ENCODE data around the gene KRT75. TPM values are rescaled to one million over a fixed set of nuclear protein-coding genes. Genes with fewer than 3 reads are reported as not detected.
A peak's percentile ranks its signal among the peaks of the same experiment; 100 is the strongest.

The KRT75 gene
- polyA plus RNA-seq, 2 of the 4 experiments (the other 2 are of a cell fraction), result not detected

DNA sequence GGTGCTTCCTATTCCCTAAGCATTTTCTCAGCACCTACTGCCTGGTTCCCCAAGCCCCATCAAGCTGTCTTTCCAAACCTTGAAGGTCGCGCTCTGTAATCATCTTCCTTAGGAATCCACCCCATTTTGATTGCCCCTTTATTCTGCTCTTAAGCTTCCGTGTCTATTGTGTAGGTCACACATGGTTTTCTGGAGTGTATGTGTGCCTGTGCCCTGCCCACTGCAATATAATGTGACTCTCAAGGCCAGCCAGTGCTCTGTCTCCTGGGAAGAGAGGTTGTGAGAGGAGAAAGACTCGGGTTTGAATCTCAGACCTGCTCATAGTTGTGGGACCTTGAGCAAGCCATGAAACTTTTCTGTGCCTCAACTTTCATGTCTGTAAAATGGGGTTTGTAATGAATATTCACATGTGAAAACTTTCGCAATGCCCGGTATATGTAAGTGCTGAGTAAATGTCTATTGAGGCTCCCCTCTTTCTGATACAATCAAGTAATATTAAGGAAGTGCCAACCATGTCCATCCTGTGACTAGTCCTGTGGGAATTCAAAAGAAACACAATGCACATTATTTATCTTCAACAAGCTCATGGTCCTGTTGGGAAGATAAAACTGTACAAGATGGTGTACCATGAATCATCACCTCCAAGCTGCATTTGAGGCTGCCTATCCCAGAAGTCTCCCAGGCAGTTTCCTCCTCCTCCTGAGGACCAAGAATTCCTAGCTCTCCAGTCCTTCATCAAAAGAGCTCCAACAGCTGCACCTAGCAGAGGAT, 774 bp upstream of the KRT75 start:
- Histone ChIP-seq H3K9me3 (no peaks in the 10 kb centered on the region), H3K4me3 (no peak overlapping the region), H3K4me2 (no peak overlapping the region), H3K27ac (no peak overlapping the region), H3K4me1 (no peaks in the 10 kb centered on the region)
- 82% methylated on average over 6 of the region's 6 CpGs for WGBS (ENCODE audit: missing lambda C conversion rate)
- TF ChIP-seq CEBPB (IDR thresholded peaks at IDR 0.05) (0 out of 4 replicates have a peak, but pooled peaks of 1 of the 2 experiments have one; percentile 15), HOXA7 (CRISPR knock-in tag; IDR thresholded peaks at IDR 0.05) (no peak)
- ATAC-seq (no peak), DNase-seq (ENCODE audit: low read depth in 1 of 2, low spot score in 1 of 2) (no peak), FAIRE-seq (peak; percentile 39)
- ChIA-PET POLR2A (no interaction called here), CTCF (interaction anchor here (0.9 to 1.1 kb wide), 5 partner anchors 13 to 432 kb away, joined by 3 to 4 read pairs (median 3); no protein-coding TSS in a partner anchor)

DNA sequence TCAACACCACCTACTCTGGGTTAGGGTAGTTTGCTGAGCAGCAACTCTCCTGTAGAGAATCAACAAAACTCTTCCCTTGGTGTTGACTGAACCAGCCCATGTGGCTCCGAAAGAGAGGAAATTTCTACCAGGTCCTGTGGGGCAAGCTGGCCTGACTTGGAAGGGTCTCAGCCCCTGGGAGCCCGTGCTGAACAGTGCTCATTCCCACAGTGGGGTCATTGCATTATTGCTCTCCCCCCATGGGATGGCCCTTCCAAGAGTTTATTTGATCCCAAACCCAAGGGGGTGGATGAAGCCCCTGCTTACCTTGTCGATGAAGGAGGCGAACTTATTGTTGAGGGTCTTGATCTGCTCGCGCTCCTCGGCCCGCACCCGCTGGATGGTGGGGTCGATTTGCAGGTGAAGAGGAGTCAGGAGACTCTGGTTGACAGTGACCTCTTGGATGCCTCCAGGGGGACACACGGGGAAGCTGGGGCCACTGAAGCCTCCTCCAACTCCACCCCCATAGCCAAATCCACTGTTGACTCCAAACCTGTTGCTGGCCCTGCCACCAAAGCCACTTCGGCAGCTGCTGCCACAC, 580 bp downstream of the KRT75 start:
- FAIRE-seq (no peak), DNase-seq (ENCODE audit: low read depth in 1 of 2, low spot score in 1 of 2) (no peak), ATAC-seq (no peak)
- WGBS (ENCODE audit: missing lambda C conversion rate), result 77% methylated on average over 11 of the region's 12 CpGs
- ChIA-PET CTCF (interaction anchor here (1.2 to 2.2 kb wide), 2 partner anchors 18 to 60 kb away, joined by 3 to 7 read pairs; no protein-coding TSS in a partner anchor), POLR2A (no interaction called here)
- H3K4me3 ChIP-seq, result no peak overlapping the region
- no peak for TF ChIP-seq ZSCAN20 (CRISPR knock-in tag; IDR thresholded peaks at IDR 0.05)
- TF ChIP-seq ZNF302 (CRISPR knock-in tag; IDR thresholded peaks at IDR 0.05), result no peak
- TF ChIP-seq, protein P1, sequence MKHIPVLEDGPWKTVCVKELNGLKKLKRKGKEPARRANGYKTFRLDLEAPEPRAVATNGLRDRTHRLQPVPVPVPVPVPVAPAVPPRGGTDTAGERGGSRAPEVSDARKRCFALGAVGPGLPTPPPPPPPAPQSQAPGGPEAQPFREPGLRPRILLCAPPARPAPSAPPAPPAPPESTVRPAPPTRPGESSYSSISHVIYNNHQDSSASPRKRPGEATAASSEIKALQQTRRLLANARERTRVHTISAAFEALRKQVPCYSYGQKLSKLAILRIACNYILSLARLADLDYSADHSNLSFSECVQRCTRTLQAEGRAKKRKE (CRISPR knock-in tag; IDR thresholded peaks at IDR 0.05; ENCODE audit: low read depth), result no peak
- TF ChIP-seq, protein P2, sequence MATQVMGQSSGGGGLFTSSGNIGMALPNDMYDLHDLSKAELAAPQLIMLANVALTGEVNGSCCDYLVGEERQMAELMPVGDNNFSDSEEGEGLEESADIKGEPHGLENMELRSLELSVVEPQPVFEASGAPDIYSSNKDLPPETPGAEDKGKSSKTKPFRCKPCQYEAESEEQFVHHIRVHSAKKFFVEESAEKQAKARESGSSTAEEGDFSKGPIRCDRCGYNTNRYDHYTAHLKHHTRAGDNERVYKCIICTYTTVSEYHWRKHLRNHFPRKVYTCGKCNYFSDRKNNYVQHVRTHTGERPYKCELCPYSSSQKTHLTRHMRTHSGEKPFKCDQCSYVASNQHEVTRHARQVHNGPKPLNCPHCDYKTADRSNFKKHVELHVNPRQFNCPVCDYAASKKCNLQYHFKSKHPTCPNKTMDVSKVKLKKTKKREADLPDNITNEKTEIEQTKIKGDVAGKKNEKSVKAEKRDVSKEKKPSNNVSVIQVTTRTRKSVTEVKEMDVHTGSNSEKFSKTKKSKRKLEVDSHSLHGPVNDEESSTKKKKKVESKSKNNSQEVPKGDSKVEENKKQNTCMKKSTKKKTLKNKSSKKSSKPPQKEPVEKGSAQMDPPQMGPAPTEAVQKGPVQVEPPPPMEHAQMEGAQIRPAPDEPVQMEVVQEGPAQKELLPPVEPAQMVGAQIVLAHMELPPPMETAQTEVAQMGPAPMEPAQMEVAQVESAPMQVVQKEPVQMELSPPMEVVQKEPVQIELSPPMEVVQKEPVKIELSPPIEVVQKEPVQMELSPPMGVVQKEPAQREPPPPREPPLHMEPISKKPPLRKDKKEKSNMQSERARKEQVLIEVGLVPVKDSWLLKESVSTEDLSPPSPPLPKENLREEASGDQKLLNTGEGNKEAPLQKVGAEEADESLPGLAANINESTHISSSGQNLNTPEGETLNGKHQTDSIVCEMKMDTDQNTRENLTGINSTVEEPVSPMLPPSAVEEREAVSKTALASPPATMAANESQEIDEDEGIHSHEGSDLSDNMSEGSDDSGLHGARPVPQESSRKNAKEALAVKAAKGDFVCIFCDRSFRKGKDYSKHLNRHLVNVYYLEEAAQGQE (IDR thresholded peaks at IDR 0.05), result no peak
- TF ChIP-seq, protein P3, sequence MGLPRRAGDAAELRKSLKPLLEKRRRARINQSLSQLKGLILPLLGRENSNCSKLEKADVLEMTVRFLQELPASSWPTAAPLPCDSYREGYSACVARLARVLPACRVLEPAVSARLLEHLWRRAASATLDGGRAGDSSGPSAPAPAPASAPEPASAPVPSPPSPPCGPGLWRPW (IDR thresholded peaks at IDR 0.05), result no peak
- TF ChIP-seq, protein P4, sequence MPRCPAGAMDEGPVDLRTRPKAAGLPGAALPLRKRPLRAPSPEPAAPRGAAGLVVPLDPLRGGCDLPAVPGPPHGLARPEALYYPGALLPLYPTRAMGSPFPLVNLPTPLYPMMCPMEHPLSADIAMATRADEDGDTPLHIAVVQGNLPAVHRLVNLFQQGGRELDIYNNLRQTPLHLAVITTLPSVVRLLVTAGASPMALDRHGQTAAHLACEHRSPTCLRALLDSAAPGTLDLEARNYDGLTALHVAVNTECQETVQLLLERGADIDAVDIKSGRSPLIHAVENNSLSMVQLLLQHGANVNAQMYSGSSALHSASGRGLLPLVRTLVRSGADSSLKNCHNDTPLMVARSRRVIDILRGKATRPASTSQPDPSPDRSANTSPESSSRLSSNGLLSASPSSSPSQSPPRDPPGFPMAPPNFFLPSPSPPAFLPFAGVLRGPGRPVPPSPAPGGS (IDR thresholded peaks at IDR 0.05), result no peak
- no peak for TF ChIP-seq JUN (IDR thresholded peaks at IDR 0.05)
- TF ChIP-seq SMC3 (IDR thresholded peaks at IDR 0.05), result no peak
- no peak for TF ChIP-seq PHF8 (IDR thresholded peaks at IDR 0.05; ENCODE audit: borderline replicate concordance, low read depth)
- TF ChIP-seq POLR2AphosphoS2 (conservative IDR thresholded peaks at IDR 0.05; ENCODE audit: low read length), result no peak
- H3K27ac ChIP-seq, result no peak overlapping the region
- H3K4me1 ChIP-seq, result no peaks in the 10 kb centered on the region
- H3K4me2 ChIP-seq, result no peak overlapping the region
- no peaks in the 10 kb centered on the region for H3K9me3 ChIP-seq

DNA sequence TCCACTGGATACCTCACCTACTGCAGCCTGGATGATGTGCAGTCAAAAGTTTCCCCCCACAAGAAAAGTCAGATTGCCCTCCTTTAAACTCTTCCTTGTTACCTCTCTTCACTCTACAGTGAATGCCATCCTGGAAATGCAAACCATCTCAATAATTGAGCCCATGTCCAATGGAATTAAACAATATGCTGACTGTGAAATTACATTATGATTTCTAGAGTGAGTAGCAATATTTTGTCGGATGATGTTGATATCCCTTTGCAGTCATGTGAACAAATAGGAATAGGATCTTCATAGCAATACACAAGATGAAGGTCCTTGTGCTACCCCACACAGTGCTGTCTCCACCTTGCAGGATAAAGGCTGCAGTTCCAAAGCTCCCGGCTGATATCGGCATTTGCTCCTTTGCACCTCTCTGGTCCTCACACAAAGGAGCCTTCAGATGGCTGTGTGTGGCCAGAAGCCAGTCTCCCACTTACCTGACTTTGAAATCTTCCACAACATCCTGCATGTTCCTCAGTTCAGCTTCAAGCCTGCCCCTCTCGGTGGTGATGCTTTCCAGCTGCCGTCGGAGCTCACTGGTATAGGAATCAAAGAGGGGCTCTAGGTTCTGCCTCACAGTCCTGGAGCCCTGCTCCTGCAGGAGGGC, 1.5 kb downstream of the KRT75 start:
- Histone ChIP-seq H3K4me1 (no peaks in the 10 kb centered on the region), H3K27ac (no peak overlapping the region), H3K4me2 (no peak overlapping the region), H3K9me3 (no peaks in the 10 kb centered on the region), H3K4me3 (no peak overlapping the region)
- ChIA-PET CTCF (interaction anchor here (1.0 to 2.2 kb wide), 2 partner anchors 10 to 60 kb away, joined by 4 to 7 read pairs; no protein-coding TSS in a partner anchor), POLR2A (no interaction called here)
- DNase-seq (ENCODE audit: low read depth in 1 of 2, low spot score in 1 of 2) (no peak), ATAC-seq (no peak), FAIRE-seq (no peak)
- WGBS (ENCODE audit: missing lambda C conversion rate), result 83% methylated on average over 6 of the region's 6 CpGs
- no peak for TF ChIP-seq POLR2AphosphoS2 (conservative IDR thresholded peaks at IDR 0.05; ENCODE audit: low read length)
- TF ChIP-seq MAFK (IDR thresholded peaks at IDR 0.05; ENCODE audit: partially characterized antibody), result peak; percentile 68
